Kidney (tissue), 14 donors: ENCODE measurements around the gene ITGA2. TPM values are rescaled to one million over a fixed set of nuclear protein-coding genes. Genes with fewer than 3 reads are reported as not detected.

Experiments used
- DNase-seq, 5 donors: peaks; one replicate each; pipeline ENCODE4 v3.0.0-alpha.2; 2013 to 2020
- FAIRE-seq: peaks from 2 replicates; lab custom pipeline; 2012; peaks lifted over from hg19 to GRCh38; lab: Jason Lieb, UNC
- H3K27ac ChIP-seq, 2 donors: one replicate each; pipeline ENCODE4 v1.7.0; 2013; ENCODE audit warnings: low read depth in 2 of 2, low read length in 2 of 2, inconsistent platforms in 1 of 2
- H3K27me3 ChIP-seq: one replicate; pipeline ENCODE4 v1.7.1; 2013; ENCODE audit warnings: low read length, inconsistent platforms; ENCODE audit not compliant: control insufficient read depth, insufficient read depth
- H3K36me3 ChIP-seq, 3 donors: one replicate each; pipeline versions ENCODE4 v1.7.0 to v1.7.1; 2013; ENCODE audit warnings: low read length in 3 of 3, control low read depth in 1 of 3, inconsistent platforms in 1 of 3; ENCODE audit not compliant: insufficient read depth in 3 of 3, control insufficient read depth in 2 of 3
- H3K4me1 ChIP-seq, 3 donors: one replicate each; pipeline versions ENCODE4 v1.7.0 to v1.7.1; 2013; ENCODE audit warnings: low read length in 3 of 3, inconsistent platforms in 1 of 3, low read depth in 1 of 3; ENCODE audit not compliant: control insufficient read depth in 2 of 3, insufficient read depth in 2 of 3
- H3K4me3 ChIP-seq, 3 donors: one replicate each; pipeline versions ENCODE4 v1.7.0 to v1.8.1; 2013; ENCODE audit warnings: low read length in 3 of 3, control low read depth in 1 of 3, inconsistent platforms in 1 of 3
- H3K9ac ChIP-seq, 3 donors: one replicate each; pipeline versions ENCODE4 v1.7.0 to v1.7.1; 2013; ENCODE audit warnings: low read length in 3 of 3, control low read depth in 1 of 3, inconsistent platforms in 1 of 3
- H3K9me3 ChIP-seq, 3 donors: one replicate each; pipeline versions ENCODE4 v1.7.0 to v1.7.1; 2013; ENCODE audit warnings: low read length in 3 of 3, control low read depth in 1 of 3, inconsistent platforms in 1 of 3; ENCODE audit not compliant: control insufficient read depth in 2 of 3, insufficient read depth in 1 of 3
- CTCF ChIP-seq: IDR thresholded peaks from 3 replicates; pipeline ENCODE4 v1.5.1; 2012; ENCODE audit warnings: mild to moderate bottlenecking, moderate library complexity, borderline replicate concordance; ENCODE audit not compliant: insufficient read depth; ENCODE audit errors: extremely low read depth
- intact Hi-C: fragments of 100-400 bp; cut with DNase I; formaldehyde crosslinking; loops from one replicate; pipeline ENCODE4 v1.11.1; 2022
- polyA plus RNA-seq: library from polyadenylated mRNA; stranded (reverse); fragments of 350-450 nt; fragmentation: Illumina TruSeq; extraction: RNeasy Lipid Tissue Mini Kit (QIAGEN cat#74804); gene quantifications from one replicate; pipeline ENCODE4 v1.2.3, GENCODE V29; 2014; ENCODE audit warnings: low read depth, low replicate concordance; ENCODE audit not compliant: insufficient read depth
- total RNA-seq: library from RNA; stranded (reverse); fragmentation: NEBNext Ultra II Directional; extraction: Animal tissue kit (Norgen Biotek cat#: 25700); gene quantifications from one replicate; pipeline ENCODE4 v1.2.1, GENCODE V29; 2021
- donor health status: control.
- donor health status: control.
- donor health status: control.
- donor health status: control.
- donor health status: control.
- donor health status: DM: yes; HTN: yes; CAD: no.
- donor health status: Normal renal cell carcinoma (clear cell type).

Gene ITGA2
- total and polyA plus RNA-seq, 2 donors from 2014 or later: 4.9 to 44.5 TPM

- intact Hi-C loops: no loop called here
- no peak overlapping the region for H3K9ac ChIP-seq
- no peak overlapping the region for H3K27ac ChIP-seq
- no peaks in the 10 kb centered on the region for H3K9me3 ChIP-seq
- no peak overlapping the region for H3K4me3 ChIP-seq
- FAIRE-seq (no peak), DNase-seq (no peak)
- no peak for TF ChIP-seq CTCF
- H3K27me3 ChIP-seq: no peaks in the 10 kb centered on the region
- H3K4me1 ChIP-seq: peaks cover 0 to 7% (median 0%) of the 10 kb centered on the region in 3 donors
- H3K36me3 ChIP-seq: no peaks in the 10 kb centered on the region
Measured at GRCh38 chr5:53019320-53019719, 30.2 kb downstream of the ITGA2 start.

GRCh38 chr5:53022930-53023511 is 33.9 kb downstream of the ITGA2 start:
- no peak for DNase-seq
- TF ChIP-seq CTCF: no peak
- H3K36me3 ChIP-seq: no peaks in the 10 kb centered on the region
- intact Hi-C loops: no loop called here
- H3K4me3 ChIP-seq: no peak overlapping the region
- FAIRE-seq: no peak
- H3K4me1 ChIP-seq: peaks cover 0 to 7% (median 4%) of the 10 kb centered on the region in 3 donors
- H3K27ac ChIP-seq: peak overlapping the region in 1 of 2 donors; percentile 14
- no peaks in the 10 kb centered on the region for H3K27me3 ChIP-seq
- H3K9ac ChIP-seq: no peak overlapping the region
- H3K9me3 ChIP-seq: no peaks in the 10 kb centered on the region

GRCh38 chr5:53023969-53024368 is 34.8 kb downstream of the ITGA2 start:
- no peak for DNase-seq
- no peak overlapping the region for H3K27ac ChIP-seq

More at GRCh38 chr5:53023969-53024368, 34.8 kb downstream of the ITGA2 start:
- intact Hi-C loops: no loop called here
- TF ChIP-seq CTCF: no peak
- peak; percentile 51 for FAIRE-seq
- H3K4me1 ChIP-seq: peaks cover 0 to 7% (median 6%) of the 10 kb centered on the region in 3 donors
- H3K27me3 ChIP-seq: no peaks in the 10 kb centered on the region
- H3K4me3 ChIP-seq: no peak overlapping the region
- no peaks in the 10 kb centered on the region for H3K36me3 ChIP-seq
- no peaks in the 10 kb centered on the region for H3K9me3 ChIP-seq
- no peak overlapping the region for H3K9ac ChIP-seq
